Spleen (tissue), 11 donors: ENCODE data around the gene DHX35. TPM values are rescaled to one million over a fixed set of nuclear protein-coding genes. Genes with fewer than 3 reads are reported as not detected.

Experiments used
- DNase-seq: peaks from one replicate; pipeline ENCODE4 v3.0.0-alpha.2; 2020
- H3K27ac ChIP-seq, 8 donors: fragments of 200-600 bp; sonication (generic) in 7 of 8; 1 replicate in 4 of 8; 2 replicates in 4 of 8; pipeline versions ENCODE4 v1.5.0 to v1.8.0; 2016 to 2021; ENCODE audit warnings: inconsistent platforms in 4 of 8, mild to moderate bottlenecking in 4 of 8, moderate library complexity in 1 of 8
- H3K27me3 ChIP-seq, 7 donors: fragments of 200-600 bp; sonication (generic) in 6 of 7; replicated peaks in 1 of 7; 1 replicate in 4 of 7; 2 replicates in 3 of 7; pipeline versions ENCODE4 v1.5.0 to v1.8.0; 2016 to 2021; ENCODE audit warnings: inconsistent platforms in 3 of 7, mild to moderate bottlenecking in 1 of 7
- H3K36me3 ChIP-seq, 6 donors: fragments of 200-600 bp; sonication (generic) in 5 of 6; 1 replicate in 4 of 6; 2 replicates in 2 of 6; pipeline versions ENCODE4 v1.5.0 to v1.8.0; 2016 to 2021; ENCODE audit warnings: inconsistent platforms in 2 of 6
- H3K4me1 ChIP-seq, 6 donors: fragments of 200-600 bp; sonication (generic) in 5 of 6; 1 replicate in 3 of 6; 2 replicates in 3 of 6; pipeline versions ENCODE4 v1.5.0 to v1.8.0; 2016 to 2021; ENCODE audit warnings: inconsistent platforms in 3 of 6
- H3K4me3 ChIP-seq, 8 donors: fragments of 200-600 bp; sonication (generic) in 7 of 8; 1 replicate in 4 of 8; 2 replicates in 4 of 8; pipeline versions ENCODE4 v1.5.0 to v1.8.0; 2016 to 2021; ENCODE audit warnings: inconsistent platforms in 4 of 8, mild to moderate bottlenecking in 4 of 8, moderate library complexity in 2 of 8
- H3K9me3 ChIP-seq, 8 donors: fragments of 200-600 bp; sonication (generic) in 7 of 8; 1 replicate in 4 of 8; 2 replicates in 4 of 8; pipeline versions ENCODE4 v1.5.0 to v1.8.0; 2016 to 2021; ENCODE audit warnings: inconsistent platforms in 4 of 8
- CTCF ChIP-seq, 11 experiments: fragments of 200-600 bp in 7 of 11; fragments of 450-650 bp in 4 of 11; sonication (generic) in 4 of 11; IDR thresholded peaks in 8 of 11; conservative IDR thresholded peaks in 3 of 11; 1 replicate in 7 of 11; 2 replicates in 4 of 11; pipeline versions ENCODE4 v1.4.0 to v1.8.0; 2016 to 2021; ENCODE audit warnings: antibody characterized with exemption in 11 of 11, inconsistent platforms in 4 of 11, mild to moderate bottlenecking in 1 of 11
- POLR2A ChIP-seq, 3 donors: fragments of 450-650 bp; IDR thresholded peaks; one replicate each; pipeline ENCODE4 v1.5.1; 2017; ENCODE audit warnings: antibody characterized with exemption in 3 of 3, mild to moderate bottlenecking in 1 of 3
- POLR2AphosphoS5 ChIP-seq, 3 donors: sonication (generic); formaldehyde crosslinking; IDR thresholded peaks; one replicate each; pipeline ENCODE4 v1.5.1; 2017; ENCODE audit warnings: antibody characterized with exemption in 3 of 3
- WGBS, 5 donors: extraction: QIAGEN DNeasy Blood & Tissue Kit in 3 of 5; methylation state at CpG; one replicate each; pipeline versions ENCODE4 v1.1.5 to v1.1.7; 2013 to 2018; 5-methylcytosine and 5-hydroxymethylcytosine counted together
- intact Hi-C: fragments of 100-400 bp; cut with DNase I; formaldehyde crosslinking; loops from one replicate; pipeline ENCODE4 v1.15.0; 2023; ENCODE audit warnings: low total_unique reads
- polyA plus RNA-seq, 3 donors: library from polyadenylated mRNA; stranded (reverse); fragments of 200-250 nt; gene quantifications; one replicate each; pipeline ENCODE4 v1.2.1, GENCODE V29; 2013
- total RNA-seq, 7 donors: library from RNA; depleted of rRNA in 3 of 7; stranded (reverse); fragments of >200 nt in 3 of 7; fragmentation: NEBNext Ultra II Directional in 4 of 7; extraction: Animal tissue kit (Norgen Biotek cat#: 25700) in 4 of 7; gene quantifications; one replicate each; pipeline versions ENCODE4 v1.1.0 to v1.2.1, GENCODE V29; 2016 to 2021
- donor health status: healthy with polysubstance abuse.
- donor health status: DM: no; HTN: no; CAD: no; lungs with moderate emphysema.
- donor health status: DM: no; HTN: no; CAD: no.
- donor health status: Bipolar disorder and iron deficiency.
- donor health status: healthy.
- donor health status: DM: no; HTN: no; CAD: no.
- donor health status: DM: yes; HTN: yes; CAD: no.

The DHX35 gene
- total and polyA plus RNA-seq, 10 donors: 4.7 to 16.4 (median 11.3) TPM

GRCh38 chr20:39016506-39016905 lies 54.4 kb downstream of the DHX35 start:
- no peaks in the 10 kb centered on the region for H3K27me3 ChIP-seq
- no peak overlapping the region for H3K27ac ChIP-seq
- DNase-seq: no peak
- H3K36me3 ChIP-seq: peaks cover 0 to 99% (median 52%) of the 10 kb centered on the region in 6 donors
- no peaks in the 10 kb centered on the region for H3K4me1 ChIP-seq
- no peaks in the 10 kb centered on the region for H3K9me3 ChIP-seq
- intact Hi-C loops: no loop called here
- TF ChIP-seq CTCF (IDR thresholded peaks at IDR 0.05 in 8 of 11, conservative IDR thresholded peaks at IDR 0.05 in 3 of 11) (no peak), POLR2AphosphoS5 (IDR thresholded peaks at IDR 0.05) (no peak), POLR2A (IDR thresholded peaks at IDR 0.05) (no peak)
- H3K4me3 ChIP-seq: no peak overlapping the region
- 81 to 91% (median 84%) methylated on average over 2 of the region's 2 CpGs for WGBS, 5 donors

GRCh38 chr20:39019027-39019426 lies 56.9 kb downstream of the DHX35 start:
- 92 to 97% (median 94%) methylated on average over 3 of the region's 3 CpGs for WGBS, 5 donors
- Histone ChIP-seq H3K9me3 (no peaks in the 10 kb centered on the region), H3K36me3 (peaks cover 0 to 100% (median 63%) of the 10 kb centered on the region in 6 donors), H3K27ac (no peak overlapping the region), H3K4me1 (no peaks in the 10 kb centered on the region), H3K4me3 (no peak overlapping the region), H3K27me3 (no peaks in the 10 kb centered on the region)
- DNase-seq: no peak
- intact Hi-C loops: no loop called here
- no peak for TF ChIP-seq POLR2A (IDR thresholded peaks at IDR 0.05)

- H3K4me3 ChIP-seq: no peak overlapping the region
- no peak overlapping the region for H3K27ac ChIP-seq
- H3K36me3 ChIP-seq: peaks cover 0 to 100% (median 65%) of the 10 kb centered on the region in 6 donors
- no peaks in the 10 kb centered on the region for H3K9me3 ChIP-seq
- no peak for TF ChIP-seq POLR2AphosphoS5 (IDR thresholded peaks at IDR 0.05)
- no peak for TF ChIP-seq CTCF (IDR thresholded peaks at IDR 0.05 in 8 of 11, conservative IDR thresholded peaks at IDR 0.05 in 3 of 11)
- no peak for TF ChIP-seq POLR2A (IDR thresholded peaks at IDR 0.05)
- intact Hi-C loops: no loop called here
- H3K4me1 ChIP-seq: no peaks in the 10 kb centered on the region
- DNase-seq: no peak
- no peaks in the 10 kb centered on the region for H3K27me3 ChIP-seq
These were observed 57.7 kb downstream of the DHX35 start for GRCh38 chr20:39019805-39020325.

- TF ChIP-seq POLR2A (IDR thresholded peaks at IDR 0.05) (no peak), POLR2AphosphoS5 (IDR thresholded peaks at IDR 0.05) (no peak), CTCF (IDR thresholded peaks at IDR 0.05 in 8 of 11, conservative IDR thresholded peaks at IDR 0.05 in 3 of 11) (no peak)
- Histone ChIP-seq H3K27ac (no peak overlapping the region), H3K9me3 (no peaks in the 10 kb centered on the region), H3K36me3 (peaks cover 0 to 100% (median 66%) of the 10 kb centered on the region in 6 donors), H3K4me1 (no peaks in the 10 kb centered on the region), H3K4me3 (no peak overlapping the region), H3K27me3 (no peaks in the 10 kb centered on the region)
- intact Hi-C loops: no loop called here
- WGBS, 5 donors: 81 to 90% (median 83%) methylated on average over 5 of the region's 5 CpGs
- DNase-seq: no peak
These were observed 59.6 kb downstream of the DHX35 start for GRCh38 chr20:39021748-39022147.

GRCh38 chr20:39025883-39026282 lies 63.7 kb downstream of the DHX35 start:
- H3K27ac ChIP-seq: no peak overlapping the region
- peaks cover 0 to 100% (median 58%) of the 10 kb centered on the region in 6 donors for H3K36me3 ChIP-seq
- 77 to 83% (median 79%) methylated on average over 9 of the region's 9 CpGs for WGBS, 5 donors
- intact Hi-C loops: no loop called here
- no peak for DNase-seq
- TF ChIP-seq POLR2AphosphoS5 (IDR thresholded peaks at IDR 0.05) (no peak), CTCF (IDR thresholded peaks at IDR 0.05 in 8 of 11, conservative IDR thresholded peaks at IDR 0.05 in 3 of 11) (no peak), POLR2A (IDR thresholded peaks at IDR 0.05) (no peak)
- H3K27me3 ChIP-seq: no peaks in the 10 kb centered on the region
- H3K4me1 ChIP-seq: no peaks in the 10 kb centered on the region
- H3K9me3 ChIP-seq: no peaks in the 10 kb centered on the region
- H3K4me3 ChIP-seq: no peak overlapping the region
